GM13977 (cell line): ENCODE measurements around the gene NPAS1.

Experiments
- DNase-seq: peaks from one replicate; pipeline ENCODE4 v3.0.0; 2012; ENCODE audit warnings: low spot score
- CTCF ChIP-seq: IDR thresholded peaks from 2 replicates; pipeline ENCODE4 v1.5.1; 2012; ENCODE audit warnings: mild to moderate bottlenecking, control low read depth; ENCODE audit not compliant: insufficient read depth; ENCODE audit errors: extremely low read depth, missing control alignments
- in situ Hi-C: fragments of 300-500 bp; cut with MboI; formaldehyde crosslinking; loops from one replicate; pipeline ENCODE4 v1.12.0; 2022; ENCODE audit warnings: low sequenced_read_pairs, low pct_unique_long_range_greater_than_20kb, mixed read lengths, inconsistent platforms; ENCODE audit not compliant: unreplicated experiment

The NPAS1 gene

GRCh38 chr19:47019431-47020041 is at the start of gene NPAS1:
Gene NPAS1 (plus strand): TSS chr19:47019837. CDS start chr19:47021048, 1,211 bp downstream.
- in situ Hi-C loops: no loop called here
- no peak for DNase-seq
- TF ChIP-seq CTCF: no peak

- no peak for TF ChIP-seq CTCF
- no peak for DNase-seq
- in situ Hi-C loops: no loop called here
These were observed 48.8 kb upstream of the NPAS1 start for GRCh38 chr19:46970815-46971214.

GRCh38 chr19:46972311-46972710 is 47.3 kb upstream of the NPAS1 start:
- in situ Hi-C loops: no loop called here

GRCh38 chr19:46974181-46974580 is 45.5 kb upstream of the NPAS1 start:
- in situ Hi-C loops: no loop called here
- no peak for TF ChIP-seq CTCF

More at GRCh38 chr19:46972311-46972710, 47.3 kb upstream of the NPAS1 start:
- DNase-seq: no peak
- no peak for TF ChIP-seq CTCF

GRCh38 chr19:46975011-46975924 is 44.4 kb upstream of the NPAS1 start:
- in situ Hi-C loops: no loop called here
- no peak for TF ChIP-seq CTCF
- DNase-seq: no peak

More at GRCh38 chr19:46974181-46974580, 45.5 kb upstream of the NPAS1 start:
- DNase-seq: no peak

GRCh38 chr19:46975925-46976782 is 43.5 kb upstream of the NPAS1 start:
- no peak for TF ChIP-seq CTCF
- DNase-seq: no peak
- in situ Hi-C loops: no loop called here
